ENCODE results near the gene TRIM17. TPM values are rescaled to one million over a fixed set of nuclear protein-coding genes. Genes with fewer than 3 reads are reported as not detected.

TRIM17 gene
- polyA plus RNA-seq, 3 donors: not detected

GRCh38 chr1:228366866-228367741 lies 49.6 kb downstream of the TRIM17 start:
- intact Hi-C loops (cut with micrococcal nuclease): loop anchor here in 1 of 2 donors (10.0 kb wide), 1 partner anchor 342 kb away; no protein-coding TSS in a partner anchor
- Histone ChIP-seq H3K4me3 (replicated peaks in 1 of 3; ENCODE audit: low read depth in 2 of 3, low read length in 3 of 3) (no peak overlapping the region), H3K27ac (ENCODE audit: low read depth in 1 of 2, low read length in 2 of 2) (no peak overlapping the region), H3K27me3 (ENCODE audit: control insufficient read depth in 2 of 2, insufficient read depth in 2 of 2, low read length in 2 of 2) (no peaks in the 10 kb centered on the region), H3K9me3 (replicated peaks in 1 of 2; ENCODE audit: control insufficient read depth in 1 of 2, insufficient read depth in 1 of 2, low read length in 2 of 2) (no peaks in the 10 kb centered on the region), H3K4me2 (replicated peaks; ENCODE audit: extremely low read depth, low read length, poor library complexity, severe bottlenecking) (no peak overlapping the region), H3K79me2 (ENCODE audit: insufficient read depth, low read length) (no peaks in the 10 kb centered on the region), H4K20me1 (ENCODE audit: insufficient read depth, low read length) (no peaks in the 10 kb centered on the region), H3K36me3 (replicated peaks in 1 of 2; ENCODE audit: control insufficient read depth in 1 of 2, insufficient read depth in 2 of 2, low read length in 2 of 2) (no peaks in the 10 kb centered on the region), H3K9ac (ENCODE audit: insufficient read depth, low read length, poor library complexity, severe bottlenecking) (no peak overlapping the region), H3K4me1 (ENCODE audit: control insufficient read depth in 1 of 2, insufficient read depth in 2 of 2, low read length in 2 of 2) (no peaks in the 10 kb centered on the region), H2AFZ (ENCODE audit: insufficient read depth, low read depth, low read length, poor library complexity, severe bottlenecking) (no peak overlapping the region)
- H3K27ac Mint-ChIP-seq: no peak overlapping the region
- H3K4me1 Mint-ChIP-seq: no peaks in the 10 kb centered on the region
- H3K36me3 Mint-ChIP-seq: no peaks in the 10 kb centered on the region
- DNase-seq: no peak
- TF ChIP-seq CTCF (IDR thresholded peaks at IDR 0.05): no peak
- H3K4me3 Mint-ChIP-seq: no peak overlapping the region
- H3K9me3 Mint-ChIP-seq: no peaks in the 10 kb centered on the region
- H3K27me3 Mint-ChIP-seq (ENCODE audit: low read depth in 3 of 3): peaks cover 0 to 4% (median 3%) of the 10 kb centered on the region in 3 donors
- WGBS (ENCODE audit: insufficient coverage): 91% methylated on average over 20 of the region's 24 CpGs

- no peak for DNase-seq
- Histone ChIP-seq H3K79me2 (ENCODE audit: insufficient read depth, low read length) (no peaks in the 10 kb centered on the region), H4K20me1 (ENCODE audit: insufficient read depth, low read length) (no peaks in the 10 kb centered on the region), H3K4me1 (ENCODE audit: control insufficient read depth in 1 of 2, insufficient read depth in 2 of 2, low read length in 2 of 2) (no peaks in the 10 kb centered on the region), H2AFZ (ENCODE audit: insufficient read depth, low read depth, low read length, poor library complexity, severe bottlenecking) (no peak overlapping the region), H3K4me3 (replicated peaks in 1 of 3; ENCODE audit: low read depth in 2 of 3, low read length in 3 of 3) (no peak overlapping the region), H3K27me3 (ENCODE audit: control insufficient read depth in 2 of 2, insufficient read depth in 2 of 2, low read length in 2 of 2) (no peaks in the 10 kb centered on the region), H3K4me2 (replicated peaks; ENCODE audit: extremely low read depth, low read length, poor library complexity, severe bottlenecking) (no peak overlapping the region), H3K36me3 (replicated peaks in 1 of 2; ENCODE audit: control insufficient read depth in 1 of 2, insufficient read depth in 2 of 2, low read length in 2 of 2) (no peaks in the 10 kb centered on the region), H3K9me3 (replicated peaks in 1 of 2; ENCODE audit: control insufficient read depth in 1 of 2, insufficient read depth in 1 of 2, low read length in 2 of 2) (no peaks in the 10 kb centered on the region), H3K27ac (ENCODE audit: low read depth in 1 of 2, low read length in 2 of 2) (no peak overlapping the region), H3K9ac (ENCODE audit: insufficient read depth, low read length, poor library complexity, severe bottlenecking) (no peak overlapping the region)
- no peak for TF ChIP-seq CTCF (IDR thresholded peaks at IDR 0.05)
- Mint-ChIP-seq H3K27me3 (ENCODE audit: low read depth in 3 of 3) (peaks cover 0 to 4% (median 3%) of the 10 kb centered on the region in 3 donors), H3K4me1 (no peaks in the 10 kb centered on the region), H3K9me3 (no peaks in the 10 kb centered on the region), H3K4me3 (no peak overlapping the region), H3K27ac (peak overlapping the region in 1 of 7 donors; percentile 3), H3K36me3 (no peaks in the 10 kb centered on the region)
- intact Hi-C loops (cut with micrococcal nuclease): loop anchor here in 1 of 2 donors (10.0 kb wide), 1 partner anchor 341 kb away; no protein-coding TSS in a partner anchor
- 98% methylated on average over 15 of the region's 23 CpGs for WGBS (ENCODE audit: insufficient coverage)
Measured at GRCh38 chr1:228366062-228366865, 50.4 kb downstream of the TRIM17 start.
